Esophagus (tissue), 2 donors: ENCODE measurements around the gene WDFY4. TPM values are rescaled to one million over a fixed set of nuclear protein-coding genes. Genes with fewer than 3 reads are reported as not detected.

Source experiments
- H3K27ac ChIP-seq, 2 donors: one replicate each; pipeline ENCODE4 v1.5.1; 2013; ENCODE audit warnings: low read depth in 2 of 2, mild to moderate bottlenecking in 2 of 2, inconsistent platforms in 1 of 2, low read length in 1 of 2, moderate library complexity in 1 of 2
- H3K27me3 ChIP-seq, 2 donors: one replicate each; pipeline ENCODE4 v1.6.1; 2013; ENCODE audit warnings: low read length in 2 of 2, control low read depth in 1 of 2, mild to moderate bottlenecking in 1 of 2; ENCODE audit not compliant: insufficient read depth in 2 of 2, control insufficient read depth in 1 of 2
- H3K36me3 ChIP-seq, 2 donors: one replicate each; pipeline ENCODE4 v1.6.1; 2013; ENCODE audit warnings: low read length in 1 of 2; ENCODE audit not compliant: control insufficient read depth in 2 of 2, insufficient read depth in 2 of 2
- H3K4me1 ChIP-seq, 2 donors: one replicate each; pipeline ENCODE4 v1.6.1; 2013; ENCODE audit warnings: low read length in 1 of 2; ENCODE audit not compliant: control insufficient read depth in 2 of 2, insufficient read depth in 2 of 2
- H3K4me3 ChIP-seq, 2 donors: one replicate each; pipeline ENCODE4 v1.5.1; 2013; ENCODE audit warnings: low read length in 2 of 2, mild to moderate bottlenecking in 2 of 2, low read depth in 1 of 2, moderate library complexity in 1 of 2
- H3K9me3 ChIP-seq, 2 donors: one replicate each; pipeline ENCODE4 v1.6.1; 2013; ENCODE audit warnings: mild to moderate bottlenecking in 2 of 2, low read depth in 1 of 2, low read length in 1 of 2, moderate library complexity in 1 of 2; ENCODE audit not compliant: control insufficient read depth in 2 of 2, insufficient read depth in 1 of 2
- WGBS, 2 donors: extraction: QIAGEN DNeasy Blood & Tissue Kit; methylation state at CpG; one replicate each; pipeline ENCODE4 v1.1.7; 2013; 5-methylcytosine and 5-hydroxymethylcytosine counted together
- polyA plus RNA-seq, 2 donors: library from polyadenylated mRNA; stranded (reverse); fragments of 200-250 nt; gene quantifications; one replicate each; pipeline ENCODE4 v1.2.3, GENCODE V29; 2013
- donor health status: healthy with polysubstance abuse.
- donor health status: Bipolar disorder and iron deficiency.

The WDFY4 gene
- polyA plus RNA-seq, 2 donors: 0.43 to 0.79 TPM

DNA sequence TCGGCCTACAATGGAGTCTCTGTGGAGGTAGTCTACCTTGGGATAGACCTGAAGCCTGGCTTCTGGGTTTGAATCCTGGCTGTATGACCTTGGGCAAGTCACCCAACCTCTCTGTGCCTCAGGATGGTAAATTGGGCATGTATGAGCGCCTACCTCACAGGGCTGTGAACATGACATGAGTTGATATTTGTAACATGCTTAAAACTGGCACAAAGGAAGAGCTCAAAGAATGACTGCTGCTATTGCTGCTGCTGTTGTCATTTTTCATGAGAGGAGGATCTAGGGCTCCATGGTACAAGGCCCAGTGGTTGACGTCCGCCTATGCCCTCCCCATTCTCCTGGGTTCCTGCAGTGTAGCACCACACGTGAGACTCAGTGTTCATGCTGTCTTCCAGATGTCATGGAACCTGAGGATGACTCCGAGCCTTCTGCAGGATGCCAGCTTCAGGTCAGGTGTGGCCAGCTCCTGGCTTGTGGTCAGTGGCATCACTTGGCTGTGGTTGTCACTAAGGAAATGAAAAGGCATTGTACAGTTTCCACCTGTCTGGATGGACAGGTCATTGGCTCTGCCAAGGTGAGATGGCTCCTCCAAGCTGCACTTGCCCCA lies 95.0 kb downstream of the WDFY4 start:
- H3K27me3 ChIP-seq: no peaks in the 10 kb centered on the region
- no peaks in the 10 kb centered on the region for H3K9me3 ChIP-seq
- H3K27ac ChIP-seq: no peak overlapping the region
- H3K4me3 ChIP-seq: no peak overlapping the region
- WGBS, 2 donors: 92% methylated on average over 6 of the region's 6 CpGs
- H3K36me3 ChIP-seq: no peaks in the 10 kb centered on the region
- peaks cover 0 to 2% of the 10 kb centered on the region in 2 donors for H3K4me1 ChIP-seq

DNA sequence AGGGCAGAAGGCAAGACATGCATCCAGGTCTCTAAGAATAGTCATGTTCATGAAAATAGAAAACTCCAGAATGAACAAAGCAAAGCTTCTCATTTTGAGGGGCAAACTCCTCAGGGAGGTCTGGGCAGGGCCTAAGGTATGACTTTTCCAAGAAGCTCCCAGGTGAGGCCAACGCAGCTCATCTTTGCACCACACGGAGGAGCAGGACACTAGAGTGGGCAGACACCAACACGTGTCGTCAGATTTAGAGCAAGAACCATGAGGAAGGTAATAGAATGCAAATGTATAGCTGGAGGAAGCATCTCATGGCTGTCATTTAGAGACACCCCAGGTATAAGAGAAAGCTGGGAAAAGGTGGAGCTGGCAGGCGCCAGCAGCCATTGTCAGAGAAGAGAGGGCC lies 95.7 kb downstream of the WDFY4 start:
- Histone ChIP-seq H3K4me1 (peaks cover 0 to 2% of the 10 kb centered on the region in 2 donors), H3K27ac (no peak overlapping the region), H3K9me3 (no peaks in the 10 kb centered on the region), H3K36me3 (no peaks in the 10 kb centered on the region), H3K4me3 (no peak overlapping the region), H3K27me3 (no peaks in the 10 kb centered on the region)
- 91 to 94% methylated on average over 5 of the region's 5 CpGs for WGBS, 2 donors

DNA sequence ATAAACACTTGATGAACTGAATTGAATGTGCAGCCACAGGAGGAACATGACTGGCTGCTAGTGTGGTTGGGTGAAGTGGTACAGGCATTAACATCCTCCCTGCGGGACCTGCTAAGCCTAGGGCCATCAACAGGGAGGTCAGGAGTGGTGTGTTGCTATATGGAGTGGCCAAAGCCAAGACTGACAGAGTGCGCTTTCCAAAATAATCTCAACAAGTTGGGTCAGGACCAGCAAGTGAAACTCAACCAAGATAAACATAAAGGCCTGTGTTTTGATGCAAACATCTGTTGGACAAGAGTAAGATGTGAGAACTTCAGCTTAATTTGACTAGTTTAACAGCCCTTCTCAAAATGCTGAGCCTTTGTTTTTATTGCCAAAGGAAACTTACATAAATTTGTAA lies 97.7 kb downstream of the WDFY4 start:
- Histone ChIP-seq H3K27ac (no peak overlapping the region), H3K27me3 (no peaks in the 10 kb centered on the region), H3K4me3 (no peak overlapping the region), H3K36me3 (no peaks in the 10 kb centered on the region), H3K9me3 (no peaks in the 10 kb centered on the region), H3K4me1 (peaks cover 0 to 2% of the 10 kb centered on the region in 2 donors)
- 43 to 64% methylated on average over 2 of the region's 2 CpGs for WGBS, 2 donors

DNA sequence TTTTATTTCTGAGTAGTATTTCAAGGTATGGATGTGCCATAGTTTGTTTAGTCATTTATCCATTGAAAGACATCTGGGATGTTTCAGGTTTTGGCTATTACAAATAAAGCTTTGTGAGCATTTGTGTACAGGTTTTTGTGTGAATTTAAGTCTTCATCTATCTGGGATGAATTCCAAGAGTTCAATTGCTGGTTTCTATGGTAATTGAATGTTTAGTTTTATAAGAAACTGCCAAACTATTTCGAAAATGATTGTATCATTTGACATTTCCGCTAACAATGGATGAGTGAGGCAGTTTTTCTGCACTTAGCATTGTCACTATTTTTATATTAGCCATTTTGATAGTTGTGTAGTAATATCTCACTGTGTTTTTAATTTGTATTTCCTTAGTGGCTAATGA lies 99.4 kb downstream of the WDFY4 start:
- no peaks in the 10 kb centered on the region for H3K9me3 ChIP-seq
- peaks cover 0 to 2% of the 10 kb centered on the region in 2 donors for H3K4me1 ChIP-seq
- no peaks in the 10 kb centered on the region for H3K36me3 ChIP-seq
- no peak overlapping the region for H3K4me3 ChIP-seq
- H3K27me3 ChIP-seq: no peaks in the 10 kb centered on the region
- WGBS, 2 donors: 46 to 51% methylated on average over 2 of the region's 2 CpGs
- no peak overlapping the region for H3K27ac ChIP-seq

GRCh38 chr10:48785796-48786195 lies 101.1 kb downstream of the WDFY4 start:
- H3K4me1 ChIP-seq: peaks cover 0 to 8% of the 10 kb centered on the region in 2 donors
- H3K27me3 ChIP-seq: no peaks in the 10 kb centered on the region
- H3K4me3 ChIP-seq: no peak overlapping the region
- no peak overlapping the region for H3K27ac ChIP-seq
- no peaks in the 10 kb centered on the region for H3K9me3 ChIP-seq
- 65 to 82% methylated on average over 2 of the region's 2 CpGs for WGBS, 2 donors
- H3K36me3 ChIP-seq: no peaks in the 10 kb centered on the region

- 71 to 74% methylated on average over 4 of the region's 4 CpGs for WGBS, 2 donors
- Histone ChIP-seq H3K9me3 (no peaks in the 10 kb centered on the region), H3K36me3 (no peaks in the 10 kb centered on the region), H3K27me3 (no peaks in the 10 kb centered on the region), H3K4me3 (no peak overlapping the region), H3K4me1 (peaks cover 0 to 8% of the 10 kb centered on the region in 2 donors), H3K27ac (no peak overlapping the region)
Measured at GRCh38 chr10:48786606-48787282, 102.1 kb downstream of the WDFY4 start.

DNA sequence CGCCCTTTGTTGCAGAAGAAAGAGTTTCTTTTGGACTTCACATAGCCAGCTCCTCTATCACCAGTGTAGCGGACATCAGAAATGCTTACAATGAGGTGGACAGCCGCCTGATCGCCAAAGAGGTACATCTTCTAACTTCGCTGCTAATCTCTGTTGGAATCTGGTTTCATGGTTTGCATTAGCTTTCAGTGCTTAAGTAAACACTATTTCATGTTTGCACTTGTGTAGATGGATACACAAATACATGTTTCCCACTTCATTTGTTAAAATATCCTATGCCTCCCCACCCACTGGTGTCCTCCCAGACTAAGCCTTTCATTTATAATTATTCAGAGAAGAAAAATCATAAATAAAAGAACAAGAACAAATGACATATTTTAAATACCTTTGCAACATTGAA lies 103.9 kb downstream of the WDFY4 start:
- no peaks in the 10 kb centered on the region for H3K9me3 ChIP-seq
- H3K27ac ChIP-seq: no peak overlapping the region
- 59 to 66% methylated on average over 5 of the region's 5 CpGs for WGBS, 2 donors
- no peaks in the 10 kb centered on the region for H3K27me3 ChIP-seq
- H3K4me3 ChIP-seq: no peak overlapping the region
- no peaks in the 10 kb centered on the region for H3K36me3 ChIP-seq
- peaks cover 0 to 9% of the 10 kb centered on the region in 2 donors for H3K4me1 ChIP-seq

- no peak overlapping the region for H3K27ac ChIP-seq
Measured at GRCh38 chr10:48789486-48790456, 105.1 kb downstream of the WDFY4 start.

GRCh38 chr10:48790457-48791044 lies 105.9 kb downstream of the WDFY4 start:
- Histone ChIP-seq H3K36me3 (no peaks in the 10 kb centered on the region), H3K4me3 (no peak overlapping the region), H3K27ac (no peak overlapping the region), H3K4me1 (peaks cover 0 to 9% of the 10 kb centered on the region in 2 donors), H3K27me3 (no peaks in the 10 kb centered on the region), H3K9me3 (no peaks in the 10 kb centered on the region)
- 85 to 92% methylated on average over 8 of the region's 8 CpGs for WGBS, 2 donors

More at GRCh38 chr10:48789486-48790456, 105.1 kb downstream of the WDFY4 start:
- Histone ChIP-seq H3K9me3 (no peaks in the 10 kb centered on the region), H3K4me3 (no peak overlapping the region), H3K36me3 (no peaks in the 10 kb centered on the region), H3K4me1 (peaks cover 0 to 9% of the 10 kb centered on the region in 2 donors), H3K27me3 (no peaks in the 10 kb centered on the region)
- WGBS, 2 donors: 81 to 87% methylated on average over 10 of the region's 10 CpGs
